ACHN (cell line): ENCODE results near the gene TRPC4AP.

Experiments used
- DNase-seq: peaks from one replicate; pipeline ENCODE4 v3.0.0-alpha.2; 2015
- in situ Hi-C: cut with HindIII; loops from 2 replicates; pipeline ENCODE4 v1.10.0; 2017; ENCODE audit warnings: low sequenced_read_pairs, low pct_ligation_motif_present, low pct_unique_long_range_greater_than_20kb

The TRPC4AP gene

DNA sequence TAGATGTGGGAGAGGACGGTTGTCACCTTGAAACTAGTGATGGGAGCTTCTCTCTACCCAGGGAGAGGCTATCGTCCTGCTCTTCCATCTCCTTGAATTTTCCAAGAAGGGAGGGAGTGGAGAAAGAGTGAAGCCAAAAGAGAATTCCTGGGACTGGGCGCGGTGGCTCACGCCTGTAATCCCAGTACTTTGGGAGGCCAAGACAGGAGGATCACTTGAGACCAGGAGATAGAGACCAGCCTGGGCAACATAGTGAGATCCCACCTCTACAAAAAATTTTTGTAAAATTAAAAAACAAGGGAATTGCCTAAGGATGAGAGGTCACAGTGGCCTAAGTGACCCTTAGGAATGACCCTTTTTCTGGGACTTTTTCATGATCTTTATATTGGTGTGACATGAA lies 128.1 kb downstream of the TRPC4AP start:
- in situ Hi-C loops, result no loop called here
- no peak for DNase-seq

- in situ Hi-C loops, result no loop called here
- no peak for DNase-seq
Observed at GRCh38 chr20:34956751-34957472, 135.7 kb downstream of the TRPC4AP start.

DNA sequence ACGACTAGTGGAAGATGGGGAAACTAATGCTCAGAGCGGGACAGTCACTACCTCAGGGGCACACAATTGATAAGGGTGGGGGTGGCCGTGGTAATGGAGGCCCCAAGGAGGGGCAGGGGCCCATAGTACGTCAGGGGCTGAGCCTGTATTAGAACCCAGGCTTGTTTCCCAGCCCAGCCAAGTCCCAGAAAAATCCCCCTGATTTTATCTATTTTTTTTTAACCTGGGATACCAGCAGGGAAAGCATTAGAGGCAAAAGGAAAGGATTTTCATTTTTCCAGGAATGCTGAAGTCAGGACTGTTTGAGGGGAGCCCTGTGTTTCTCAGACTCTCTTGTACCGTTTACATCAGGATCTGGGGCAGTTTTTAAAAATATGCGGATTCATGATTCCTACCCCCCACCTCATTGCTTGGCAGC lies 136.6 kb downstream of the TRPC4AP start:
- DNase-seq, result no peak
- in situ Hi-C loops, result no loop called here

GRCh38 chr20:34955231-34956040 lies 137.2 kb downstream of the TRPC4AP start, which contains the start of the genes GSS and MYH7B:
Gene GSS, minus strand, starts transcription at chr20:34955806. Its CDS starts 3,954 bp downstream, at chr20:34951852.
Gene MYH7B, plus strand, starts transcription at chr20:34955868. Its CDS starts 22,138 bp downstream, at chr20:34978006.
- in situ Hi-C loops, result no loop called here
- peak; percentile 94 for DNase-seq

DNA sequence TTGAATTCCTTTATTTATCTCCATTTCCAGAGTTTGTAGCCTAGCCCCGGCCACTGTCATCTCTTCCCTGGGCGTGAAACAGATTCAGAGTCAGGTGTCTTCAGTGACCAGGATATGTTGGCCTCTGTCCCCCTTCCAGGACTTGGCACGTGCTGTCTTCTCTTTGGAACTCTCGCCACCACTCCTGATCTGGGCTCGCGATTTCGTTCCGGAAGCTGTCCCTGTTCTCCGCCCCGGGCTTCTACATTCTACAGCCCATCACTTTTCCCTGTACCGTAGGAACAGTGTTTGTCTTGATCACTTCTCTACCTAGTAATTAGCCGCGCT lies 137.7 kb downstream of the TRPC4AP start:
- peak; percentile 47 for DNase-seq
- in situ Hi-C loops, result no loop called here

- DNase-seq, result no peak
- in situ Hi-C loops, result no loop called here
Observed at GRCh38 chr20:34953960-34954359, 138.6 kb downstream of the TRPC4AP start.

- in situ Hi-C loops, result no loop called here
Observed at GRCh38 chr20:34952671-34953070, 139.9 kb downstream of the TRPC4AP start.

More at GRCh38 chr20:34952671-34953070, 139.9 kb downstream of the TRPC4AP start:
- DNase-seq, result no peak
